Measurements from ENCODE around the gene SEMA6D. TPM values are rescaled to one million over a fixed set of nuclear protein-coding genes. Genes with fewer than 3 reads are reported as not detected.

Gene SEMA6D
- total RNA-seq, 1 donor from 2014 or later: 2.6 TPM

GRCh38 chr15:47741082-47741481, 23.8 kb downstream of the SEMA6D start:
- DNase-seq (ENCODE audit: low read depth) (no peak), FAIRE-seq (no peak)
- no peak for TF ChIP-seq CTCF (IDR thresholded peaks at IDR 0.05; ENCODE audit: insufficient read depth, low read length, severe bottlenecking)
- H3K36me3 ChIP-seq (ENCODE audit: control insufficient read depth, insufficient read depth, low read length): no peaks in the 10 kb centered on the region
- no peak overlapping the region for H3K4me3 ChIP-seq (ENCODE audit: low read depth, low read length)
- H3K27me3 ChIP-seq (ENCODE audit: control insufficient read depth, insufficient read depth, low read length): no peaks in the 10 kb centered on the region

- DNase-seq (ENCODE audit: low read depth): no peak
- FAIRE-seq: no peak
- no peaks in the 10 kb centered on the region for H3K36me3 ChIP-seq (ENCODE audit: control insufficient read depth, insufficient read depth, low read length)
- no peak overlapping the region for H3K4me3 ChIP-seq (ENCODE audit: low read depth, low read length)
- H3K27me3 ChIP-seq (ENCODE audit: control insufficient read depth, insufficient read depth, low read length): no peaks in the 10 kb centered on the region
- TF ChIP-seq CTCF (IDR thresholded peaks at IDR 0.05; ENCODE audit: insufficient read depth, low read length, severe bottlenecking): no peak
Observed at GRCh38 chr15:47741907-47742306, 24.6 kb downstream of the SEMA6D start.

GRCh38 chr15:47742334-47742733, 25.0 kb downstream of the SEMA6D start:
- DNase-seq (ENCODE audit: low read depth) (no peak), FAIRE-seq (no peak)
- H3K36me3 ChIP-seq (ENCODE audit: control insufficient read depth, insufficient read depth, low read length): no peaks in the 10 kb centered on the region
- H3K27me3 ChIP-seq (ENCODE audit: control insufficient read depth, insufficient read depth, low read length): no peaks in the 10 kb centered on the region
- no peak for TF ChIP-seq CTCF (IDR thresholded peaks at IDR 0.05; ENCODE audit: insufficient read depth, low read length, severe bottlenecking)
- H3K4me3 ChIP-seq (ENCODE audit: low read depth, low read length): no peak overlapping the region

- no peaks in the 10 kb centered on the region for H3K27me3 ChIP-seq (ENCODE audit: control insufficient read depth, insufficient read depth, low read length)
- H3K4me3 ChIP-seq (ENCODE audit: low read depth, low read length): no peak overlapping the region
- H3K36me3 ChIP-seq (ENCODE audit: control insufficient read depth, insufficient read depth, low read length): no peaks in the 10 kb centered on the region
- no peak for FAIRE-seq
- TF ChIP-seq CTCF (IDR thresholded peaks at IDR 0.05; ENCODE audit: insufficient read depth, low read length, severe bottlenecking): no peak
- DNase-seq (ENCODE audit: low read depth): no peak
Observed at GRCh38 chr15:47742742-47743141, 25.4 kb downstream of the SEMA6D start.

- Histone ChIP-seq H3K36me3 (ENCODE audit: control insufficient read depth, insufficient read depth, low read length) (no peaks in the 10 kb centered on the region), H3K27me3 (ENCODE audit: control insufficient read depth, insufficient read depth, low read length) (no peaks in the 10 kb centered on the region), H3K4me3 (ENCODE audit: low read depth, low read length) (no peak overlapping the region)
- peak; percentile 47 for FAIRE-seq
- no peak for DNase-seq (ENCODE audit: low read depth)
- TF ChIP-seq CTCF (IDR thresholded peaks at IDR 0.05; ENCODE audit: insufficient read depth, low read length, severe bottlenecking): no peak
Observed at GRCh38 chr15:47743385-47743784, 26.1 kb downstream of the SEMA6D start.

- FAIRE-seq: no peak
- TF ChIP-seq CTCF (IDR thresholded peaks at IDR 0.05; ENCODE audit: insufficient read depth, low read length, severe bottlenecking): no peak
- Histone ChIP-seq H3K4me3 (ENCODE audit: low read depth, low read length) (no peak overlapping the region), H3K36me3 (ENCODE audit: control insufficient read depth, insufficient read depth, low read length) (no peaks in the 10 kb centered on the region), H3K27me3 (ENCODE audit: control insufficient read depth, insufficient read depth, low read length) (no peaks in the 10 kb centered on the region)
- DNase-seq (ENCODE audit: low read depth): no peak
Observed at GRCh38 chr15:47743886-47744285, 26.6 kb downstream of the SEMA6D start.

Data from bronchial epithelial cell (primary cell).